Activated CD4-positive, CD25-positive, alpha-beta regulatory T cell treated with anti-CD3 and anti-CD28 coated beads, Interleukin-2, amount 50 U/mL, for 24 hours (primary cell): ENCODE data around the gene RNH1.

Experiments
- ATAC-seq, 2 donors: fragments of 150-1000 bp; cut with Tn5 transposase; one replicate each; pipeline ENCODE4 v1.10.0; 2021; ENCODE audit warnings: mild to moderate bottlenecking in 1 of 2, moderate library complexity in 1 of 2

Gene RNH1

GRCh38 chr11:497565-498296, 9.3 kb downstream of the RNH1 start:
- no peak for ATAC-seq

DNA sequence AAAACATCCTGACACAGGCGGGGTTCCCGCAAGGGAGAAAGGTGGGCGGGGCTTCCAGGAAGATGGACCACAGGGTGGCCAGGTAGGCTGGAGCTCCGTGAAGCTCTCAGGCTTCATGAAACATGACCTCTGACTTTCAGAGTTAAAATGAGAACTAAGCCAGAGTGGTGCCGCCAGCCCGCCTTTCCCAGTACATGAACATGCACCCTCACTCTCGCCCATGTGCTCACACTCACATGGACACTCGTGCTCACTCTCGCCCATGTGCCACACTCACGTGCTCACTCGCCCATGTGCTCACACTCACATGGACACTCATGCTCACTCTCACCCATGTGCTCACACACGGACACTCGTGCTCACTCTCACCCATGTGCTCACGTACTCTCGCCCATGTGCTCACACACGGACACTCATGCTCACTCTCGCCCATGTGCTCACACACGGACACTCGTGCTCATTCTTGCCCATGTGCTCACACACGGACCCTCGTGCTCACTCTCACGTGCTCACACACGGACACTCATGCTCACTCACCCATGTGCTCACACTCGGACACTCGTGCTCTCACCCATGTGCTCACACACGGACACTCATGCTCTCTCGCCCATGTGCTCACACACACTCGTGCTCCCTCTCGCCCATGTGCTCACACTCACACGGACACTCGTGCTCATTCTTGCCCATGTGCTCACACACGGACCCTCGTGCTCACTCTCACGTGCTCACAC, 10.0 kb downstream of the RNH1 start:
- no peak for ATAC-seq

GRCh38 chr11:495537-495931, 11.5 kb downstream of the RNH1 start:
- no peak for ATAC-seq

- ATAC-seq: no peak
Measured at GRCh38 chr11:494761-495536, 12.1 kb downstream of the RNH1 start.

- ATAC-seq: no peak
Measured at GRCh38 chr11:492427-493226, 14.4 kb downstream of the RNH1 start.

- ATAC-seq: no peak
Measured at GRCh38 chr11:491358-491757, 15.7 kb downstream of the RNH1 start.

DNA sequence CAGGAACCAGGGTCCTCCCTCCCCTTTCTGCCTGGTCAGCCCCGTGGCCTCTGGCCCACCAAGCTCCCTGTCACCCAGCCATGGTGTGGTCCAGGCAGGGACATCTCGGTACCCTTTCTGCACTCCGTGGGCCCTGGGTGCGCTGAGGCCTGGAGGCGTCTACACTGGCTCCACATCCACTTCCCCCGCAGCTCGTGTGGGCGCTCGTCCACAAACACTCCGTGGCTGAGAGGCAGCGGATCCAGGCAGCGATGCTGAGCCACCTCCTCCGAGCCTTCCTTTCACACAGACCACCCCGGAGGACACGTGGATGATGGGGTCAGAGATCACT, 16.1 kb downstream of the RNH1 start:
- no peak for ATAC-seq

DNA sequence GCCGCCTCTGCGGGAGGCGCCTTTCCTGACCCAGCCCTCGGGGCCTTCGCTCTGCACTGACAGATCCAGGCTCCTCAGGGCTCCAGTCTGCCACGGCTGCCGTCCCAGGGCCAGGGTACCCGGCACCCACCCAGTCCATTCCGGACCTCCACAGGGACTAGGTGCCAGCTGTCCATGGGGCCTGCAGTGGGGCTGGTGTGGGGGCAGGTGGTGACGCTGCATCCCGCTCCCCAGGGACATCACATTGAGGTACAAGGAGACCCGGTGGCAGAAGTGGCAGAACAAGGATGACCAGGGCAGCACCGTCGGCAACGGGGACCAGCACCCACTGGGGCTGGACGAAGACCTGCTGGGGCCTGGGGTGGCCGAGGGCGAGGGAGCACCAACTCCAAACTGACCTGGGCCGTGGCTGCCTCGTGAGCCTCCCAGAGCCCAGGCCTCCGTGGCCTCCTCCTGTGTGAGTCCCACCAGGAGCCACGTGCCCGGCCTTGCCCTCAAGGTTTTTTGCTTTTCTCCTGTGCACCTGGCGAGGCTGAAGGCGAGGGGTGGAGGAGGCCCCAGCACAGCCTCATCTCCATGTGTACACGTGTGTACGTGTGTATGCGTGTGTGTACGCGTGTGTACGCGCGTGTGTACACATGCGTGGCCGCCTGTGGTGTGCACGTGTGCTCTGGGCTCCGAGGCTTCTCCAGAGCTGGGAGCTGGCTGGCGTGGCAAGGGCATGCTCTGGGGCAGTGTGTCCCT, 16.7 kb downstream of the RNH1 start:
- no peak for ATAC-seq

GRCh38 chr11:489610-490185, 17.3 kb downstream of the RNH1 start:
- no peak for ATAC-seq

DNA sequence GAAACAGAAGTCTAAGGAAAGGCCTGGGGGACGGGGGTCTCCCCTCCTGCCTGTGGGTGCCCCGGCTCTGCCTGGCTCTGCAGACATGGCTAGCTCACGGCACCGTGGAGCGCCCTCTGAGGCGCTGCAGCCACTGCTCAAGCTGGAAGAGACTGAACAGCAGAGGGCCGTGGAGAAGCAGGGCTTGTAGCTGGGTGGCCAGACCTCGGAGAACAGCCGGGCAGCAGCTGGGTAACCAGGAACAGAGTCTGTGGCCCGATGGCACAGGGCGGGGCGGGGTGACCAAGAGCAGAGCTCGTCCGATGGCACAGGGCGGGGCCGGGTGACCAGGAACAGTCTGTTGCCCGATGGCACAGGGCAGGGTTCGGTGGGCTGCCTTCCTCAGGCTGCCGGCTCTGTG, 18.1 kb downstream of the RNH1 start:
- no peak for ATAC-seq

DNA sequence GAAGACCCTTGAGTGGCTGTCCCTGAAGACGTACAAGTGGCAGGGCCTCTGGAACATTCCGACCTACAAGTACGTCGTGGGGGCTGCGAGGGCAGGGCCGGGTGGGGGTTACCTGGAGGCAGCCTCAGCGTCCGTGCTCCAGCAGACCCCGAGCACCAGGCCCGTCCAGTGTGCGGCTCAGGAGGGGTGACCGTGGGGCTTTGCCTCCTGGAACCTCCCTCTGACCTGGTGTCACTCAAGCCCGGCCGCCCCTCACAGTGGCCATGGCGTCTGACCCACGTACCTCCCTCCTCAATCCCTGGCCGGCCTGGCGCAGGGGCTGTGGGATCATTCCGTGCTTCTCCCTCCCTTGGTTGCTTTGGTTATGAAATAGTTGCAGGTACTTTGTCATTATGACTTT, 18.5 kb downstream of the RNH1 start:
- no peak for ATAC-seq

- ATAC-seq: no peak
Measured at GRCh38 chr11:488062-488461, 19.0 kb downstream of the RNH1 start.

GRCh38 chr11:487571-488021, 19.4 kb downstream of the RNH1 start:
- no peak for ATAC-seq

- no peak for ATAC-seq
Measured at GRCh38 chr11:486189-486588, 20.9 kb downstream of the RNH1 start.

GRCh38 chr11:484616-485015, 22.4 kb downstream of the RNH1 start:
- no peak for ATAC-seq

- ATAC-seq: no peak
Measured at GRCh38 chr11:479311-479710, 27.7 kb downstream of the RNH1 start.

GRCh38 chr11:477052-477715, 29.9 kb downstream of the RNH1 start:
- ATAC-seq: no peak

DNA sequence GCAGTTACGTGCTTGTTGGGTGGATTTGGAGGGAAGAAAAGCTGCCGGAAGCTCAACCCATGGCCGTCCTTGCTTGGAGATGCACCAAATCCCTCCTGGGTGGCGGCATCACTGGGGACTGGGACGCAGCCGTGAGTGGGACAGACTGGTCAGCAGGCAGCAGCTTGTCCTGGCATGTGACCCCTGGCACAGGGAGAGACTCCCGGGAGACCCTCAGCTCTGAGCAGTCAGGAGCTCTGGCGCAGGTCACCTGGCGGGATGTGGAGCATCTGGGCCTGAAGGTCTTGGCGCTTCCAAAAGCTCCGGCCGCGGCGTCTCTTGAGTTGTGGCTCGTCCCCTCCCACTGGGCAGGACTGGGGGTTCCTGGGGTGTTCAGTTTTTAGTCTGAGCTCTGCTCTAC, 30.6 kb downstream of the RNH1 start:
- no peak for ATAC-seq

DNA sequence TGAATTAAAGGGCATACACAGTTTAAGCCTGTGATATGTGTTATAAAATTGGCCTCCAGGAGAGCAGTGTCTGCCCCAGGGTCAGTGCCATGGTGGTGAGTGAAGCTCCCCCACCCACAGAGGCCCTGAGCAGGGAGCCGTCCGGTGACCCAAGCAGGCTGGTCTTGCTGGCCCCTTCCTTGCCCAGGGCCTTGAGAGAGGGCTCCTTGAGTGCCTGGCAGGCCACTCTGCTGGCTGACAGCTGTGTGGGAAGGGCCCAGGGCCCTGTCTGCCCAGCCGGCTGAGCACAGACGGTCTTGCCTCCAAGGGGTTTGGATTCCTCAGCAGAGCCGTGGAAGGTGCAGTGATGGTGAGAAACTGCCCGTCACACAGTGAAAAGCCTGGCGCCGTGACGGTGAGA, 31.1 kb downstream of the RNH1 start:
- no peak for ATAC-seq

DNA sequence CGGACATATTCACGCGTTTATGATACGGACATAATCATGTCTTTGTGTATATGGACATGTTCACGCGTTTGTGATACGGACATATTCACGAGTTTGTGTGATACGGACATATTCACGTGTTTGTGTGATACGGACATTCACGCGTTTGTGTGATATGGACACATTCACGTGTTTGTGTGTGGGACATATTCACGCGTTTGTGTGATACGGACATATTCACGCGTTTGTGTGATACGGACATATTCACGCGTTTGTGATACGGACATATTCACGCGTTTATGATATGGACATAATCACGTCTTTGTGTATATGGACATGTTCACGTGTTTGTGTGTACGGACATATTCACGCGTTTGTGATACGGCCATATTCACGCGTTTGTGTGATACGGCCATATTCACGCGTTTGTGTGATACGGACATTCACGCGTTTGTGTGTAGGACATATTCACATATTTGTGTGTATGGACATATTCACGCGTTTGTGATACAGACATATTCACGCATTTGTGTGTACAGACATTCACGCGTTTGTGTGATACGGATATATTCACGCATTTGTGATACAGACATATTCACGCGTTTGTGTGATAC, 32.0 kb downstream of the RNH1 start:
- ATAC-seq: no peak
